GM21737 (cell line): ENCODE measurements around the gene MTG1.
A peak's percentile ranks its signal among the peaks of the same experiment; 100 is the strongest.
"Not testable (repeated sequence)": the region's sequence is repeated elsewhere in the genome, so short reads cannot be mapped to it uniquely, and the experiment has no call there.

Experiments used
- ATAC-seq: cut with Tn5 transposase; IDR thresholded peaks from one replicate; pipeline ENCODE4 v1.9.1; 2021; ENCODE audit warnings: mild to moderate bottlenecking, moderate library complexity; ENCODE audit not compliant: unreplicated experiment

MTG1 gene

DNA sequence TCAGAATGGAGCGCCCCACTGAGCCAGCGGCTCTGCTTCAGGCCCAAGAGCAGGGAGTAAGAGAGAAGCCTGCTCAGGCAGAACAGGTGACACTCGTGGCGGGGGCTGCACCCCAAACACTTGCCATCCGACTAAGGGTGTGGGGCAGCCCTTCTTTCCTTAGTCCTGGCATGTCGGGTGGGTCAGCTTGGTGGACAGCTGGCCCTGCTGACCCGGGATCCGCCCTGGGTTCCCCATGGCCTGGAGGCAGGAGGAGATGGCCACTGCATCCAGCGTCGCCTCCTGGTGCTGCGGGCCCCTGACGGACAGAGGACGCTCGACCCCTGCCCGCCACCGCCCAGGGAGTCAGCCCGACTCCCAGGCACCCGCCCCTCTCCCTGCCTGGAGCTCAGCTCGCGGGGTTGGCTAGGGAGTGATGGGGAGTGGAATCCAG is 16.1 kb upstream of the MTG1 start:
- no peak for ATAC-seq

- ATAC-seq: peak; percentile 37
These were observed 15.5 kb upstream of the MTG1 start for GRCh38 chr10:133378251-133379096.

- ATAC-seq: peak; percentile 37
These were observed 14.7 kb upstream of the MTG1 start, which contains the start of gene PAOX for GRCh38 chr10:133379152-133379800. TSS of gene PAOX (plus strand) at chr10:133379262. CDS start at chr10:133379317, 55 bp downstream.

- ATAC-seq: no peak
These were observed 13.9 kb upstream of the MTG1 start for GRCh38 chr10:133379801-133380666.

- ATAC-seq: no peak
These were observed 12.9 kb upstream of the MTG1 start for GRCh38 chr10:133381036-133381435.

DNA sequence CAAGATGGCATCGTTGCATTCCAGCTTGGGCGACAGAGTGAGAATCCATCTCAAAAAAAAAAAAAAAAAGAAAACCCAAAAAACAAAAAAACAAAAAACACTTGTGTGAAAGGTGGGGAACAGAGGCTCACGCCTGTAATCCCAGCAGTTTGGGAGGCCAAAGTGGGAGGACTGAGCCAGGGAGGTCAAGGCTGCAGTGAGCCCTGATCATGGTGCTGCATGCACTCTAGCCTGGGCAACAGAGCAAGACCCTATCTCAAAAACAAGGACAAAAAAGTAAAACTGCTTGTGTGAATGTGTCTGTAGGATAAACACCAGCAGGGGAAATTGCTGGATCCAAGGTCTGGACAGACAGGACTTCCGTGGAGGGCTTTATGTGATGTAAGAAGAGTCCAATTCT is 10.4 kb upstream of the MTG1 start:
- ATAC-seq: no peak

- no peak for ATAC-seq
These were observed 9.9 kb upstream of the MTG1 start for GRCh38 chr10:133384071-133384470.

DNA sequence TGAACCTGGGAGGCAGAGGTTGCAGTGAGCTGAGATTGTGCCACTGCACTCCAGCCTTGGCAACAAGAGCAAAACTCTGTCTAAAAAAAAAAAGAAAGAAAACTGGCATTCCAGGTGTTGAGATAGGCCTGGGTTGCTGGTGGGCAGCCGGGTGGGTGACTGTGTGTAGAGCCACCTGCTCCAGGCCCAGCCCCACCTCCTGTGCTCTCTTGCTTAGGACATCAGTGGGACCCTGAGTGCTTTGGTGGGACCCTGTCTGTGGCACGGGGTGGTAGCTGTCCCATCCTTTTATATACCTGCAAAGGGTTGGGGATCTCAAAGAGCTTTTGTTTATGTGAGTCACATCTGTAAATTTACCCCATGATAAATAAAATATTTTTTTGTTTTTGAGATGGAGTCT is 8.7 kb upstream of the MTG1 start:
- ATAC-seq: no peak

DNA sequence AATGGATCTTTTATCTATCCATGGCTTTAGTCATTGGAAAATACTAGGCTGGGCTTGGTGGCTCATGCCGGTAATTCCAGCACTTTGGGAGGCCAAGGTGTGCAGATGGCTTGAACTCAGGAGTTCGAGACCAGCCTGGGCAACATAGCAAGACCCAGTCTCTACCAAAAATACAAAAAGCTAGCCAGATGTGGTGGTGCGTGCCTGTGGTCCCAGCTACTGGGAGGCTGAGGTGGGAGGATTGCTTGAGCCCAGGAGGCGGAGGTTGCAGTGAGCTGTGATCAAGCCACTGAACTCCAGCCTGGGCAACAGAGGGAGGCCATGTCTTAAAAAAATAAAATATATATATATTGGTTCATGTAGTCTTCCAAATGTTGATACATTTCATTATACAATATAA is 7.0 kb upstream of the MTG1 start:
- not testable (repeated sequence) for ATAC-seq

DNA sequence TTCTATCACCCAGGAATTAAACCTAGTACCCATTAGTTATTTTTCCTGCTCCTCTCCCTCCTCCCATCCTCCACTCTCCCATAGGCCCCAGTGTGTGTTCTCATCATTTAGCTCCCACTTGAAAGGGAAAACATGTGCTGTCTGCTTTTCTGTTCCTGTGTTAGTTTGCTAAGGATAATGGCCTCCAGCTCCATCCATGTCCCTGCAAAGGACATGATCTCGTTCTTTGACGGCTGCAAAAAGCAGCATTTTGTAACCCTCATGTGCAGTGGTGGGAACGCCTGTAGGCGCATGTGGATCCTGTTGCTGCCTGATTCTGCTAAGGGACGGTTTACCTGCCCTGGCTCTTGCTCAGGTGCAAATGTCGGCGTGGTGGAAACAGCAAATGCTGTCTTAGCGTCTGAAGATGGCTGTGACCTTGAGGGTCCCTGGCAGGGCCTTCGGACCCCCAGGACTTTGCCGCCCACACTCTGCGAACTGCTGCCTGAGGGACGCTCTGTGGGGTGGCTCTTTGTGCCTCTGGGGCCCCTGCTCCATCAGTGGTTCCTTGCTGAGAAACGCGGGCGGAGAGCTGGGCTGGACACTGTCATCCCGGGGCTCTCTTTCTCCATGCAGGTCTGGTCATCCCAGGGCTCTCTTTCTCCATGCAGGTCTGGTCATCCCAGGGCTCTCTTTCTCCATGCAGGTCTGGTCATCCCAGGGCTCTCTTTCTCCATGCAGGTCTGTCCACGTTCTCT is 5.6 kb upstream of the MTG1 start:
- peak; percentile 7 for ATAC-seq

- peak; percentile 75 for ATAC-seq
These were observed 4.8 kb upstream of the MTG1 start for GRCh38 chr10:133388973-133389818.

GRCh38 chr10:133390597-133391248 is 3.2 kb upstream of the MTG1 start:
- no peak for ATAC-seq

- no peak for ATAC-seq
These were observed 2.7 kb upstream of the MTG1 start for GRCh38 chr10:133391249-133391635.

GRCh38 chr10:133391761-133392518 is 2.0 kb upstream of the MTG1 start:
- no peak for ATAC-seq

DNA sequence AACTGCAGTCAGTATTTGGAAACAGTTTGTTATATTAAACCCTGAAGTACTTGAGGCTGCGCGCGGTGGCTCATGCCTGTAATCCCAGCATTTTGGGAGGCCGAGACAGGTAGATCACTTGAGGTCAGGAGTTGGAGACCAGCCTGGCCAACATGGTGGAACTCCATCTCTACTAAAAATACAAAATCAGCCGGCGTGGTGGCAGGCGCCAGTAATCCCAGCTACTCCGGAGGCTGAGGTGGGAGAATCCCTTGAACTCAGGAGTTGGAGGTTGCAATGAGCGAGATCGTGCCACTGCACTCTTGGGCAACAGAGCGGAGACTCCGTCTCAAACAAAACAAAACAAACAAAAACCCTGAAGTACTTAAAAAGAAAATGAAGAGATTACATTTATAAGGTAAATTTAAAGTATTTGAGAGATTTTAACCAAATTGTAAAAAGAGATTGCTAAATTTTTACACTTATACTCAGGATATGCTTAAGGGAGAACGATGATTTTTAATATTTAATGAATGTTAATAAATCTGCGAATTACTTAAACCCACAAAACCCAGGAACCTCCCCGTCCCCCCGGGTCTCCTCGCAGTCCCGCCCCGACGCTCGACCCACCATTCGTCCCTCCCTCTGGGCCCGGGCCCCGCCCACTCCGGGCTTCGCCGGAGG is 425 bp upstream of the MTG1 start:
- ATAC-seq: no peak

DNA sequence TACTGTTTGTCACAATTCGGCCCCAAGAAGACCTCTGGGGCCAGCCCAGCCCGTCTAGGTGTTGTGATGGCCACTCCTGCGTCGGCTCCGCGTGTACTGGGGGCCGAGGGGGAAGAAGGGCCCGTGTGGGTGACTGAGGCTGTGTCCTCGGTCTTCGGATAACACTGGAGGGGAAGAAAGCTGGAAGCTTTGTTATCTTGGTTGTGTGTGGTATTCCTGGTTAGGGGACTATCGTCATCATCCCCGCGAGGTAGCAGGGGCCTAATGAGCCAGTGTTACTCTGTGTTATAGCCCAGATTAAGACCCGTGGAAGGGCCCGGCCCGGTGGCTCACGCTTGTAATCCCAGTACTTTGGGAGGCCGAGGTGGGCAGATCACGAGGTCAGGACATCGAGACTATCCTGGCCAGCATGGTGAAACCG is 854 bp downstream of the MTG1 start:
- no peak for ATAC-seq

DNA sequence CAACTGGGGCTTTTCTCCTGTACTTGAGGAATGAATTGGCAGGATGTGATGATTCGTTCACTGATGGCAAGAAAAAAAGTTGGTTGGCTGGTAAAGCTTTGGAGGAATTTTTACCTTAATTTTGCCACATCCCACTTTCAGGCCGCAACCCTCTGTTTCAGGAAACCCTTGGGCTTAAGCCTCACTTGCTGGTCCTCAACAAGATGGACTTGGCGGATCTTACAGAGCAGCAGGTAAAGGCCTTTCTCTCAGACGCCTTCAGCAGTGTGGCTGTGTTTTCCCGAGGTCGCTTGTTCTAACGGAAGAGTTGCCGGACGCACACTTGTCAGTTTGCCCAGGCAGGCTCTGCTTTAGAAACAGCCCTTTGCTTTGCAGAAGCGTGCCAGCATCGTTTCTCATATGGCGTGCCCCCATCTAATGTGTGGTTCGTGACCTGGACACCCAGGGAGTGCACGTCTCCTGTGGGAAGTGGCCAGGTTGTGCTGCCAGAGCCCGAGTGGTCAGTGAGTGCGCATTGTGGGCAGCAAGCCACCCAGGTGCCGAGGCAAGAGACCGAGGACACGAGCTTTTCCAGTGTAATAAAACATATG is 2.2 kb downstream of the MTG1 start:
- no peak for ATAC-seq

DNA sequence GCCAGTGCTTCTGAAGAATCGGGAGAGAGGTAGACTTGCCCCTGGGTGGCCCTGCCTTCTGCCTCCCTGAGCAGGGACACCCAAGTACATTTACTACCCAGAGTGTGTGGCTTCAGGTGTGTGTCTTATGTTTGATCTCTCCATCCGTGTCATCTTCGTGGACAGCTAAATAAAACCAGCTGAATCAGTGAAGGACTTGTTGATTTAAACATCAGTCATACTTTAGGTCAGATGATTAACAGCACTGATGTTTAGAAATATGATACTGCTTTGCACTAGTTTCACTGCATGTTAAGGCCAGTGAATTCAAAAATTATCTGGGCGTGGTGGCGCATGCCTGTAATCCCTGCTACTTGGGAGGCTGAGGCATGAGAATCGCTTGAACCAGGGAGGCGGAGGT is 4.0 kb downstream of the MTG1 start:
- no peak for ATAC-seq
